HepG2 (cell line): ENCODE measurements around the gene ADPRH. TPM values are rescaled to one million over a fixed set of nuclear protein-coding genes. Genes with fewer than 3 reads are reported as not detected.

Experiments
- ATAC-seq: fragments of 200-7000 bp; cut with Tn5 transposase; 3 replicates; pipeline ENCODE4 v1.9.1; 2020; ENCODE audit warnings: mild to moderate bottlenecking, moderate library complexity
- BruUV-seq: library from RNA; stranded (reverse); fragments of 400-500 nt; replicated peaks from 2 replicates; lab custom pipeline; 2021; lab: Mats Ljungman, UMichigan
- CTCF ChIA-PET: fragments of 300-600 bp; formaldehyde crosslinking; extraction: SDS; loops from one replicate; lab custom pipeline; 2021; ENCODE audit warnings: low total read pairs, inconsistent platforms, low intra/inter-chr PET ratio; lab: Yijun Ruan, JAX
- POLR2A ChIA-PET: fragments of 350-600 bp; sonication (Branson Sonifier 250); formaldehyde crosslinking; loops from one replicate; lab custom pipeline; 2020; ENCODE audit warnings: antibody characterized with exemption, inconsistent platforms; lab: Yijun Ruan, JAX
- DNase-seq: peaks from one replicate; pipeline ENCODE4 v3.0.0-alpha.2; 2015; ENCODE audit warnings: low spot score
- FAIRE-seq: peaks from 3 replicates; lab custom pipeline; 2011; peaks lifted over from hg19 to GRCh38; lab: Jason Lieb, UNC
- H2AFZ ChIP-seq: one replicate; pipeline ENCODE4 v1.6.1; 2011; ENCODE audit warnings: low read length, inconsistent platforms
- H3K27ac ChIP-seq: fragments of 300-600 bp; 3 replicates; pipeline ENCODE4 v1.8.0; 2011; ENCODE audit warnings: mixed run types, mild to moderate bottlenecking, mixed read lengths, low read length, inconsistent platforms; ENCODE audit not compliant: insufficient read depth; ENCODE audit errors: extremely low read length
- H3K27me3 ChIP-seq, 2 experiments: fragments of 200-600 bp in 1 of 2; 2 replicates in 1 of 2; 3 replicates in 1 of 2; pipeline versions ENCODE4 v1.6.0 to v1.8.0; 2011; ENCODE audit warnings: low read length in 2 of 2, mild to moderate bottlenecking in 2 of 2, moderate library complexity in 2 of 2, inconsistent platforms in 1 of 2; ENCODE audit not compliant: insufficient read depth in 2 of 2, control insufficient read depth in 1 of 2
- H3K36me3 ChIP-seq, 2 experiments: fragments of 200-600 bp in 1 of 2; replicated peaks in 1 of 2; 2 replicates in 1 of 2; 3 replicates in 1 of 2; pipeline versions ENCODE4 v1.5.1 to v1.8.0; 2011; ENCODE audit warnings: low read length in 2 of 2, inconsistent platforms in 1 of 2; ENCODE audit not compliant: insufficient read depth in 2 of 2, control insufficient read depth in 1 of 2
- H3K4me1 ChIP-seq: 2 replicates; pipeline ENCODE4 v1.5.1; 2012; ENCODE audit warnings: low read length, inconsistent platforms; ENCODE audit not compliant: insufficient read depth
- H3K4me2 ChIP-seq: 2 replicates; pipeline ENCODE4 v1.6.0; 2011; ENCODE audit warnings: low read depth, low read length, inconsistent platforms
- H3K4me3 ChIP-seq, 3 experiments: fragments of 200-600 bp in 1 of 3; sonication (generic), shearing (Covaris generic) in 1 of 3; replicated peaks in 1 of 3; 2 replicates each; pipeline ENCODE4 v1.5.1; 2011 to 2016; ENCODE audit warnings: low read length in 3 of 3, inconsistent platforms in 2 of 3, low read depth in 2 of 3, mild to moderate bottlenecking in 2 of 3, control low read depth in 1 of 3, mixed read lengths in 1 of 3; ENCODE audit not compliant: insufficient read depth in 1 of 3
- H3K79me2 ChIP-seq: one replicate; pipeline ENCODE4 v1.6.1; 2011; ENCODE audit warnings: low read length, inconsistent platforms; ENCODE audit not compliant: insufficient read depth
- H3K9ac ChIP-seq: 2 replicates; pipeline ENCODE4 v1.6.0; 2011; ENCODE audit warnings: mild to moderate bottlenecking, low read depth, low read length, inconsistent platforms; ENCODE audit not compliant: insufficient read depth
- H3K9me3 ChIP-seq: 2 replicates; pipeline ENCODE4 v1.5.1; 2012; ENCODE audit warnings: mild to moderate bottlenecking, low read length
- H4K20me1 ChIP-seq: 2 replicates; pipeline ENCODE4 v1.6.0; 2011; ENCODE audit warnings: inconsistent platforms, mild to moderate bottlenecking, low read length, moderate library complexity; ENCODE audit not compliant: insufficient read depth
- KMT2B ChIP-seq: IDR thresholded peaks from 2 replicates; pipeline ENCODE4 v1.6.1; 2016; ENCODE audit warnings: missing genetic modification reagents, missing compliant biosample characterization
- NCOA1 ChIP-seq: sonication (generic); formaldehyde crosslinking; IDR thresholded peaks from 2 replicates; pipeline ENCODE4 v1.9.0; 2021; ENCODE audit warnings: missing genetic modification reagents
- XBP1 ChIP-seq: sonication (generic); formaldehyde crosslinking; IDR thresholded peaks from 2 replicates; pipeline ENCODE4 v1.5.0; 2020; ENCODE audit warnings: missing genetic modification reagents
- ZFP37 ChIP-seq: sonication (generic); formaldehyde crosslinking; IDR thresholded peaks from 2 replicates; pipeline ENCODE4 v1.4.0; 2020; ENCODE audit warnings: missing genetic modification reagents, borderline replicate concordance
- ZNF280B ChIP-seq: sonication (generic); formaldehyde crosslinking; IDR thresholded peaks from 2 replicates; pipeline ENCODE4 v1.5.0; 2020; ENCODE audit warnings: missing genetic modification reagents, mild to moderate bottlenecking, borderline replicate concordance
- ZNF577 ChIP-seq: sonication (generic); formaldehyde crosslinking; IDR thresholded peaks from 2 replicates; pipeline ENCODE4 v1.4.0; 2020; ENCODE audit warnings: mild to moderate bottlenecking, low read depth, missing genetic modification reagents, borderline replicate concordance
- ZNF777 ChIP-seq: sonication (generic); formaldehyde crosslinking; IDR thresholded peaks from 2 replicates; pipeline ENCODE4 v1.4.0; 2020; ENCODE audit warnings: missing genetic modification reagents
- WGBS: methylation state at CpG from one replicate; pipeline ENCODE4 v1.1.6; 2017; ENCODE audit warnings: low lambda C conversion rate; 5-methylcytosine and 5-hydroxymethylcytosine counted together
- in situ Hi-C: cut with HindIII; loops from 2 replicates; pipeline ENCODE4 v1.10.0; 2017; ENCODE audit warnings: low pct_unique_long_range_greater_than_20kb; ENCODE audit not compliant: extremely low pct_ligation_motif_present
- intact Hi-C: fragments of 100-400 bp; cut with micrococcal nuclease; formaldehyde crosslinking; loops from one replicate; pipeline ENCODE4 v1.10.0; 2022; ENCODE audit not compliant: unreplicated experiment
- polyA plus RNA-seq, 8 experiments: library from polyadenylated mRNA; depleted of rRNA in 3 of 8; stranded (reverse) in 7 of 8; unstranded in 1 of 8; fragments of >200 nt; fragmentation: Illumina TruSeq in 4 of 8; extraction: Trizol in 4 of 8; gene quantifications; 2 replicates each; pipeline versions ENCODE4 v1.2.1 to v1.2.3, GENCODE V29; 2011 to 2016; ENCODE audit warnings: low read depth in 4 of 8, missing spikeins in 1 of 8, mixed read lengths in 1 of 8; ENCODE audit not compliant: insufficient read depth in 1 of 8
- total RNA-seq, 5 experiments: library from RNA; depleted of rRNA; stranded (reverse); fragments of >200 nt; fragmentation: Illumina TruSeq; extraction: Trizol; gene quantifications; 2 replicates each; pipeline ENCODE4 v1.2.3, GENCODE V29; 2016; ENCODE audit warnings: low read depth in 1 of 5

Gene ADPRH
- total and polyA plus RNA-seq, 2 of the 13 experiments (the other 11 are each of a cell fraction or from before 2014, with no cell fraction given), result 0.01 to 0.15 TPM

- Histone ChIP-seq H3K27ac (no peak overlapping the region), H3K79me2 (no peaks in the 10 kb centered on the region), H2AFZ (no peak overlapping the region), H3K36me3 (no peaks in the 10 kb centered on the region), H3K4me2 (no peak overlapping the region), H3K9me3 (no peaks in the 10 kb centered on the region), H3K27me3 (peaks cover 0 to 12% of the 10 kb centered on the region in 2 experiments; a peak in 2 of 5 replicates), H3K4me3 (no peak overlapping the region), H4K20me1 (no peaks in the 10 kb centered on the region), H3K4me1 (no peaks in the 10 kb centered on the region), H3K9ac (no peak overlapping the region)
- ChIA-PET CTCF (no interaction called here), POLR2A (no interaction called here)
- intact Hi-C loops (no loop called here), in situ Hi-C loops (no loop called here)
- no peak for FAIRE-seq
- no peak for ATAC-seq
- WGBS, result 39% methylated on average over 7 of the region's 7 CpGs
- TF ChIP-seq XBP1 (no peak), ZNF777 (CRISPR knock-in tag) (no peak), ZFP37 (CRISPR knock-in tag) (no peak), KMT2B (CRISPR knock-in tag) (no peak), ZNF577 (CRISPR knock-in tag) (no peak), ZNF280B (CRISPR knock-in tag) (no peak), NCOA1 (CRISPR knock-in tag) (no peak)
- BruUV-seq, result no TSS peak
- DNase-seq, result no peak
Measured at GRCh38 chr3:119557192-119557876, 22.0 kb upstream of the ADPRH start.
